PC-3 (cell line): Measurements from ENCODE around the gene LBHD2. TPM values are rescaled to one million over a fixed set of nuclear protein-coding genes. Genes with fewer than 3 reads are reported as not detected.

Source experiments
- ATAC-seq: fragments of 200-7000 bp; cut with Tn5 transposase; 2 replicates; pipeline ENCODE4 v1.9.1; 2020; ENCODE audit warnings: mild to moderate bottlenecking, moderate library complexity
- BruUV-seq: library from RNA; stranded (reverse); fragments of 400-500 nt; replicated peaks from 2 replicates; lab custom pipeline; 2021; lab: Mats Ljungman, UMichigan
- CTCF ChIA-PET: fragments of 300-600 bp; sonication (Branson Sonifier 250); formaldehyde crosslinking; loops from one replicate; lab custom pipeline; 2022; ENCODE audit warnings: antibody characterized with exemption; lab: Charles Lee
- POLR2A ChIA-PET: fragments of 300-600 bp; sonication (Branson Sonifier 250); formaldehyde crosslinking; loops from one replicate; lab custom pipeline; 2022; ENCODE audit warnings: antibody characterized with exemption; ENCODE audit not compliant: unreplicated experiment; lab: Charles Lee
- DNase-seq: peaks from one replicate; pipeline ENCODE4 v3.0.0-alpha.2; 2015
- H2AFZ ChIP-seq: fragments of 300-600 bp; sonication (generic); 2 replicates; pipeline ENCODE4 v1.6.0; 2016; ENCODE audit warnings: antibody characterized with exemption, low read length
- H3F3A ChIP-seq: fragments of 300-600 bp; sonication (generic); one replicate; pipeline ENCODE4 v1.6.0; 2017; ENCODE audit warnings: antibody characterized with exemption, low read length, control low read depth, mild to moderate bottlenecking; ENCODE audit not compliant: unreplicated experiment
- H3K27ac ChIP-seq: fragments of 300-600 bp; sonication (generic); 2 replicates; pipeline ENCODE4 v1.5.1; 2016; ENCODE audit warnings: mild to moderate bottlenecking, low read length
- H3K27me3 ChIP-seq: fragments of 300-600 bp; sonication (generic); 2 replicates; pipeline ENCODE4 v1.6.1; 2016; ENCODE audit warnings: low read length, mixed read lengths
- H3K36me3 ChIP-seq: fragments of 300-600 bp; sonication (generic); 2 replicates; pipeline ENCODE4 v1.6.1; 2016; ENCODE audit warnings: low read depth, mixed run types, low read length, mixed read lengths
- H3K4me1 ChIP-seq: fragments of 300-600 bp; sonication (generic); 2 replicates; pipeline ENCODE4 v1.5.1; 2016; ENCODE audit warnings: low read length; ENCODE audit not compliant: insufficient read depth
- H3K4me2 ChIP-seq: fragments of 300-600 bp; sonication (generic); 2 replicates; pipeline ENCODE4 v1.6.0; 2016; ENCODE audit warnings: low read length
- H3K4me3 ChIP-seq: fragments of 300-600 bp; sonication (generic); 2 replicates; pipeline ENCODE4 v1.5.1; 2016; ENCODE audit warnings: mild to moderate bottlenecking, low read length, mixed read lengths
- H3K79me2 ChIP-seq: fragments of 300-600 bp; sonication (generic); 2 replicates; pipeline ENCODE4 v1.6.1; 2017; ENCODE audit warnings: low read length, mixed read lengths
- H3K9ac ChIP-seq: fragments of 300-600 bp; sonication (generic); 2 replicates; pipeline ENCODE4 v1.6.0; 2016; ENCODE audit warnings: mild to moderate bottlenecking, low read length
- H3K9me2 ChIP-seq: fragments of 300-600 bp; sonication (generic); replicated peaks from 2 replicates; pipeline ENCODE4 v1.6.1; 2016; ENCODE audit warnings: mixed run types, low read length, mixed read lengths
- H3K9me3 ChIP-seq: fragments of 300-600 bp; sonication (generic); 2 replicates; pipeline ENCODE4 v1.6.1; 2016; ENCODE audit warnings: low read length, mixed read lengths
- H4K20me1 ChIP-seq: fragments of 300-600 bp; sonication (generic); 2 replicates; pipeline ENCODE4 v1.6.1; 2016; ENCODE audit warnings: low read length, mixed read lengths
- CTCF ChIP-seq: fragments of 300-600 bp; sonication (generic); conservative IDR thresholded peaks from 2 replicates; pipeline ENCODE4 v1.5.1; 2017; ENCODE audit warnings: antibody characterized with exemption, low read depth, mild to moderate bottlenecking, low read length
- EZH2 ChIP-seq: fragments of 300-600 bp; sonication (generic); IDR thresholded peaks from one replicate; pipeline ENCODE4 v1.6.1; 2017; ENCODE audit warnings: antibody characterized with exemption, mild to moderate bottlenecking, low read length; ENCODE audit not compliant: unreplicated experiment
- EZH2phosphoT487 ChIP-seq: fragments of 300-600 bp; sonication (generic); IDR thresholded peaks from 2 replicates; pipeline ENCODE4 v1.6.1; 2018; ENCODE audit warnings: mild to moderate bottlenecking, antibody characterized with exemption, low read length, borderline replicate concordance
- intact Hi-C: fragments of 100-400 bp; cut with micrococcal nuclease; formaldehyde crosslinking; loops from 2 replicates; pipeline ENCODE4 v1.9.0; 2023
- total RNA-seq: library from RNA; depleted of rRNA; stranded (reverse); fragments of >200 nt; gene quantifications from 2 replicates; pipeline ENCODE4 v1.2.3, GENCODE V29; 2014

Gene LBHD2
- total RNA-seq, 1 experiment from 2014 or later = not detected

- Histone ChIP-seq H3K27ac (no peak overlapping the region), H3K9me3 (no peaks in the 10 kb centered on the region), H3K79me2 (peaks cover 46% of the 10 kb centered on the region), H4K20me1 (peaks cover 15% of the 10 kb centered on the region), H3K4me2 (peak overlapping the region; percentile 100), H3K4me1 (peaks cover 19% of the 10 kb centered on the region; the same call in 1 of the 2 replicates), H2AFZ (no peak overlapping the region), H3F3A (no peaks in the 10 kb centered on the region), H3K36me3 (no peaks in the 10 kb centered on the region), H3K4me3 (no peak overlapping the region), H3K9me2 (no peaks in the 10 kb centered on the region), H3K27me3 (no peaks in the 10 kb centered on the region), H3K9ac (no peak overlapping the region)
- POLR2A ChIA-PET = no interaction called here
- DNase-seq (no peak), ATAC-seq (no peak)
- TF ChIP-seq EZH2 = no peak
- no peak for TF ChIP-seq CTCF
- no peak for TF ChIP-seq EZH2phosphoT487
- no TSS peak for BruUV-seq
- intact Hi-C loops = no loop called here
- CTCF ChIA-PET = no interaction called here
Measured at GRCh38 chr14:103059556-103059955, 24.5 kb upstream of the LBHD2 start.

- Histone ChIP-seq H3K27me3 (no peaks in the 10 kb centered on the region), H3K79me2 (peaks cover 26% of the 10 kb centered on the region), H3F3A (no peaks in the 10 kb centered on the region), H4K20me1 (no peaks in the 10 kb centered on the region), H3K4me3 (no peak overlapping the region), H2AFZ (no peak overlapping the region), H3K9ac (no peak overlapping the region), H3K4me2 (no peak overlapping the region), H3K27ac (no peak overlapping the region), H3K9me2 (no peaks in the 10 kb centered on the region), H3K4me1 (peaks cover 13% of the 10 kb centered on the region; the same call in 1 of the 2 replicates), H3K9me3 (no peaks in the 10 kb centered on the region), H3K36me3 (no peaks in the 10 kb centered on the region)
- BruUV-seq = no TSS peak
- no peak for ATAC-seq
- DNase-seq = no peak
- intact Hi-C loops = no loop called here
- CTCF ChIA-PET = no interaction called here
- POLR2A ChIA-PET = no interaction called here
- TF ChIP-seq EZH2phosphoT487 = no peak
- TF ChIP-seq CTCF = no peak
- TF ChIP-seq EZH2 = no peak
Measured at GRCh38 chr14:103061482-103061976, 22.5 kb upstream of the LBHD2 start.

DNA sequence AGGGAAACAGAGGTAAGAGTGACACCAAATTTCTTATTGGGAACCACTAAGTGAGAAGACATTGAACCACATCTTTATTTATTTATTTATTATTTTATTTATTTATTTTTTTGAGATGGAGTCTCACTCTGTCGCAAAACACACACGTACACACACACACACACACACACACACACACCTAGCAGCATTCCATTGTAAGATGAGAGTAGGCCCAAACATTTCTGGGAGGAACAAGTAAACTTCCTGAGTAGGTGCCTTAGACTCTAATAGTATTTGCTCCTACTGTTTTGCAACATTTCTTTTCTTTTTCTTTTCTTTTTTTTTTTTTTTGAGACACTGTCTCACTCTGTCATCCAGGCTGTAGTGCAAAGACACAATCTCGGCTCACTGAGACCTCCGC, 19.6 kb upstream of the LBHD2 start:
- TF ChIP-seq CTCF (no peak), EZH2phosphoT487 (no peak), EZH2 (no peak)
- Histone ChIP-seq H3K36me3 (no peaks in the 10 kb centered on the region), H3K79me2 (0 out of 2 replicates have a peak, but pooled peaks cover 6% of the 10 kb centered on the region), H3K27ac (no peak overlapping the region), H3K4me2 (no peak overlapping the region), H3K27me3 (no peaks in the 10 kb centered on the region), H3K4me3 (no peak overlapping the region), H3K9me3 (no peaks in the 10 kb centered on the region), H2AFZ (no peak overlapping the region), H3F3A (no peaks in the 10 kb centered on the region), H3K4me1 (peaks cover 24% of the 10 kb centered on the region), H4K20me1 (no peaks in the 10 kb centered on the region), H3K9ac (no peak overlapping the region), H3K9me2 (no peaks in the 10 kb centered on the region)
- no peak for DNase-seq
- ChIA-PET POLR2A (no interaction called here), CTCF (no interaction called here)
- ATAC-seq = no peak
- intact Hi-C loops = no loop called here
- BruUV-seq = no TSS peak
